K562 (cell line): ENCODE data around the gene GABARAP. TPM values are rescaled to one million over a fixed set of nuclear protein-coding genes. Genes with fewer than 3 reads are reported as not detected.
A peak's percentile ranks its signal among the peaks of the same experiment; 100 is the strongest.

ENCODE experiments used
- BRF2 ChIP-seq: IDR thresholded peaks from 3 replicates; pipeline ENCODE4 v1.6.1; 2011; ENCODE audit warnings: borderline replicate concordance, mild to moderate bottlenecking; ENCODE audit not compliant: insufficient read length, insufficient read depth
- FOXA1 ChIP-seq: fragments of 450-650 bp; IDR thresholded peaks from 2 replicates; pipeline ENCODE4 v1.6.1; 2016; ENCODE audit warnings: mild to moderate bottlenecking, borderline replicate concordance
- GABPB2 ChIP-seq: fragments of 250-450 bp; sonication (Bioruptor Pico); conservative IDR thresholded peaks from 2 replicates; pipeline ENCODE4 v1.5.1; 2021; ENCODE audit warnings: mild to moderate bottlenecking
- GMEB1 ChIP-seq: fragments of 250-450 bp; sonication (Bioruptor Pico); IDR thresholded peaks from 2 replicates; pipeline ENCODE4 v1.4.0; 2020; ENCODE audit warnings: mild to moderate bottlenecking
- HDAC3 ChIP-seq: fragments of 450-650 bp; IDR thresholded peaks from 2 replicates; pipeline ENCODE4 v1.6.1; 2018; ENCODE audit warnings: borderline replicate concordance, mild to moderate bottlenecking, moderate library complexity; ENCODE audit not compliant: partially characterized antibody
- HNRNPLL ChIP-seq: fragments of 200-400 bp; formaldehyde crosslinking; IDR thresholded peaks from 2 replicates; pipeline ENCODE4 v1.6.1; 2017; ENCODE audit warnings: low read length, low read depth, mild to moderate bottlenecking; ENCODE audit not compliant: poor library complexity, severe bottlenecking
- ILK ChIP-seq: fragments of 450-650 bp; IDR thresholded peaks from 2 replicates; pipeline ENCODE4 v1.6.1; 2016; ENCODE audit warnings: missing genetic modification characterization, low read depth, mild to moderate bottlenecking, missing compliant biosample characterization, moderate library complexity, borderline replicate concordance
- KLF10 ChIP-seq: fragments of 250-450 bp; sonication (Bioruptor Pico); IDR thresholded peaks from 2 replicates; pipeline ENCODE4 v1.6.1; 2021; ENCODE audit warnings: matching md5 sums
- MAFK ChIP-seq: IDR thresholded peaks from 2 replicates; pipeline ENCODE4 v1.6.1; 2011; ENCODE audit warnings: low read length, improper control_type of control experiment
- NFE2 ChIP-seq: IDR thresholded peaks from 2 replicates; pipeline ENCODE4 v1.6.1; 2014; ENCODE audit warnings: antibody characterized with exemption, low read depth
- NKRF ChIP-seq: fragments of 450-650 bp; IDR thresholded peaks from 2 replicates; pipeline ENCODE4 v1.6.1; 2016; ENCODE audit warnings: borderline replicate concordance
- POLR2AphosphoS2 ChIP-seq: IDR thresholded peaks from 2 replicates; pipeline ENCODE4 v1.6.1; 2012; ENCODE audit warnings: low read length, improper control_type of control experiment
- POLR2H ChIP-seq: IDR thresholded peaks from 2 replicates; pipeline ENCODE4 v1.6.1; 2016; ENCODE audit warnings: missing genetic modification characterization, low read depth, mild to moderate bottlenecking, control low read depth, missing compliant biosample characterization, moderate library complexity
- SIN3A ChIP-seq, 2 experiments: fragments of 150-350 bp in 1 of 2; IDR thresholded peaks; 2 replicates each; pipeline ENCODE4 v1.6.1; 2011 to 2016; ENCODE audit warnings: borderline replicate concordance in 2 of 2, low read depth in 2 of 2, low read length in 2 of 2, mild to moderate bottlenecking in 2 of 2, moderate library complexity in 2 of 2; ENCODE audit not compliant: control insufficient read depth in 1 of 2
- SNRNP70 ChIP-seq: fragments of 200-400 bp; formaldehyde crosslinking; optimal IDR thresholded peaks from 2 replicates; pipeline ENCODE3; 2017; ENCODE audit warnings: low read depth, low read length
- USF1 ChIP-seq: sonication (generic); formaldehyde crosslinking; IDR thresholded peaks from 2 replicates; pipeline ENCODE4 v1.9.0; 2022; ENCODE audit warnings: mild to moderate bottlenecking, missing genetic modification reagents
- ZFP1 ChIP-seq: fragments of 450-650 bp; formaldehyde crosslinking; IDR thresholded peaks from 2 replicates; pipeline ENCODE4 v1.4.0; 2020; ENCODE audit warnings: mild to moderate bottlenecking, mixed read lengths
- ZFX ChIP-seq: sonication (generic); formaldehyde crosslinking; IDR thresholded peaks from 2 replicates; pipeline ENCODE4 v1.8.0; 2022; ENCODE audit warnings: mild to moderate bottlenecking, missing genetic modification reagents, moderate library complexity
- ZNF121 ChIP-seq: sonication (generic); formaldehyde crosslinking; conservative IDR thresholded peaks from 2 replicates; pipeline ENCODE4 v1.8.0; 2022; ENCODE audit warnings: missing genetic modification reagents
- ZNF143 ChIP-seq: sonication (generic); formaldehyde crosslinking; IDR thresholded peaks from 2 replicates; pipeline ENCODE4 v1.9.0; 2022; ENCODE audit warnings: mild to moderate bottlenecking, missing genetic modification reagents
- ZNF212 ChIP-seq: fragments of 450-650 bp; formaldehyde crosslinking; IDR thresholded peaks from 2 replicates; pipeline ENCODE4 v1.4.0; 2020; ENCODE audit warnings: mild to moderate bottlenecking
- ZNF224 ChIP-seq: sonication (generic); formaldehyde crosslinking; IDR thresholded peaks from 2 replicates; pipeline ENCODE4 v1.8.0; 2022; ENCODE audit warnings: mild to moderate bottlenecking, missing genetic modification reagents
- ZNF316 ChIP-seq: fragments of 450-650 bp; IDR thresholded peaks from 2 replicates; pipeline ENCODE4 v1.6.1; 2016
- polyA plus RNA-seq, 8 experiments: library from polyadenylated mRNA; depleted of rRNA in 4 of 8; stranded (reverse) in 5 of 8; unstranded in 3 of 8; fragments of >200 nt; fragmentation: Nextera tagmentation in 2 of 8; fragmentation: Illumina TruSeq in 1 of 8; extraction: Ambion mirVana in 2 of 8; extraction: Trizol in 1 of 8; gene quantifications; 2 replicates each; pipeline versions ENCODE4 v1.2.1 to v1.2.3, GENCODE V29; 2011 to 2014; ENCODE audit warnings: inconsistent platforms in 1 of 8, missing spikeins in 1 of 8
- total RNA-seq, 7 experiments: library from RNA; depleted of rRNA in 6 of 7; stranded (reverse); fragments of >200 nt in 6 of 7; fragmentation: Illumina TruSeq in 2 of 7; extraction: Trizol in 2 of 7; gene quantifications; 2 replicates each; pipeline versions ENCODE4 v1.2.1 to v1.2.3, GENCODE V29; 2011 to 2021; ENCODE audit warnings: low replicate concordance in 1 of 7

GABARAP gene
- total and polyA plus RNA-seq, 9 of the 15 experiments (the other 6 are each of a cell fraction or from before 2014, with no cell fraction given), result 47.5 to 373 (median 152) TPM

GRCh38 chr17:7234083-7234951 lies 7.9 kb downstream of the GABARAP start, which contains the start of gene DVL2 (continued):
- TF ChIP-seq USF1 (CRISPR knock-in tag) (peak; percentile 99), ZNF212 (0 out of 2 replicates have a peak, but pooled peaks have one; percentile 29), HNRNPLL (no peak), MAFK (no peak; the same call in 1 of the 2 replicates), FOXA1 (no peak), ZNF143 (CRISPR knock-in tag) (no peak; the same call in 1 of the 2 replicates), KLF10 (CRISPR knock-in tag) (peak; percentile 75; the same call in 1 of the 2 replicates), GABPB2 (CRISPR knock-in tag) (no peak), POLR2AphosphoS2 (peak; percentile 100), SNRNP70 (no peak), HDAC3 (no peak), POLR2H (peak; percentile 71), ILK (no peak), ZFX (CRISPR knock-in tag) (peak; percentile 72), ZFP1 (CRISPR knock-in tag) (peak; percentile 67; the same call in 1 of the 2 replicates), ZNF121 (CRISPR knock-in tag) (no peak), BRF2 (no peak), GMEB1 (CRISPR knock-in tag) (peak; percentile 44; the same call in 1 of the 2 replicates), ZNF316 (no peak), ZNF224 (no peak), NKRF (peak; percentile 86), NFE2 (no peak), SIN3A (IDR thresholded peaks at IDR 0.05; ENCODE audit: borderline replicate concordance in 2 of 2, control insufficient read depth in 1 of 2, low read depth in 2 of 2, low read length in 2 of 2) (peak in 1 of 2 experiments; percentile 95; a peak in 1 of 4 replicates)
